GM23248 (cell line): ENCODE results near the gene H1-8.

ENCODE experiments used
- EZH2 ChIP-seq: fragments of 200-600 bp; sonication (generic); IDR thresholded peaks from 2 replicates; pipeline ENCODE4 v1.6.1; 2018; ENCODE audit warnings: antibody characterized with exemption, mild to moderate bottlenecking; ENCODE audit not compliant: insufficient read depth, poor library complexity, severe bottlenecking
- EZH2phosphoT487 ChIP-seq: fragments of 200-600 bp; sonication (generic); IDR thresholded peaks from 2 replicates; pipeline ENCODE4 v1.6.1; 2018; ENCODE audit warnings: antibody characterized with exemption, moderate library complexity, mild to moderate bottlenecking, low read depth; ENCODE audit not compliant: insufficient read depth

- TF ChIP-seq EZH2phosphoT487 (no peak), EZH2 (no peak)
These were observed 49.8 kb upstream of the H1-8 start for GRCh38 chr3:129493206-129493605.
